Measurements from ENCODE around the gene HIRA. TPM values are rescaled to one million over a fixed set of nuclear protein-coding genes. Genes with fewer than 3 reads are reported as not detected.

The HIRA gene
- total and polyA plus RNA-seq, 9 of the 15 experiments (the other 6 are each of a cell fraction or from before 2014, with no cell fraction given) = 0.96 to 132 (median 58.4) TPM

DNA sequence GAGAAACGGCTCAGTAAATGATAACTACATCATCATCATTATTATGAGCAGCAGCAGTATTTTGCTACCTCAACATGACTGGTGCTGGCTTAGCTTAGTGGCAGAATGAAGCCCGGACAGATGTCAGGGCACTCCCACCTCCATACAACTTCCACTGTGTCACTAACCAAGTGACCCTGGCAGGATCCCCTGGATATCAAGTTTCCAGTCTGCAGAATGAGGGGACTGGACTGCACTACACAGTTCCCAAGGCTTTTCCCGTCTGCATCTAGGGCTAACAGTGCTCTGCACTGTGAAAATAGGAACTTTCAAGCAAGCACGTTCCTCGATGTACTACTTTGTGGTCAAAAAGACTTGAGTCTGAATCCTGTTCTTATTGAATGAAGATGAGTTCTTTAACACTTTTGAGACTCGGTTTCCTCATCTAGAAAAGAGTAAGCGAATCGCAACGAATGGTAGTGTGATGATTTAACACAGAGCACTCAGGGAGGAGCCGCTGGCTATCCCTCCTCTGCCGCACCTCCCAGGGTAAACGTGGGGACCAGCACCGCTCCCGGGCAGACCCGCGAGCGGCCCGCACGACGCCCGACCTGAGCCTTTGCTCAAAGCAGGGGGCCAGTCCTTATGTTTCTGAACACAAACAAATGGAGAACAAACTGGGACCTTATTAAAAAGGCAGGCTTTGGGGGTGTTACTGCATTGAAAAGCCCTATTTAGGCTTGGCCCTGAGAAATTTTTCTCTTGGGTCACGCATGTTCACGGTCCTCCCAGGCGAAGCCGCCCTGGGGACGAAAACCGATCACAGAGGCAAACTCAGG is 140.9 kb downstream of the HIRA start:
- peak overlapping the region; percentile 84 for H3K4me2 ChIP-seq (ENCODE audit: insufficient read depth, low read length)
- TSS peak; percentile 48 for BruUV-seq (replicated peaks)
- POLR2A ChIA-PET = interaction anchor here (0.8 to 2.2 kb wide), 6 partner anchors 10 to 188 kb away, joined by 3 to 10 read pairs (median 4); no protein-coding TSS in a partner anchor
- CTCF ChIA-PET (ENCODE audit: low intra/inter-chr PET ratio) = interaction anchor here (0.6 kb wide), 1 partner anchor 187 kb away, joined by 3 read pairs; no protein-coding TSS in a partner anchor
- peak overlapping the region; percentile 90 for H2AFZ ChIP-seq (ENCODE audit: low read depth, low read length)
- H3K79me2 ChIP-seq (ENCODE audit: control insufficient read depth, insufficient read depth, low read length) = no peaks in the 10 kb centered on the region
- DNase-seq (ENCODE audit: extremely low read depth in 1 of 4, low spot score in 3 of 4) (peak; percentile 42 to 69 (median 66)), ATAC-seq (peak; percentile 43), FAIRE-seq (no peak)
- in situ Hi-C loops (cut with MboI) = no loop called here
- H3K36me3 ChIP-seq (ENCODE audit: control insufficient read depth, insufficient read depth, low read length) = no peaks in the 10 kb centered on the region
- intact Hi-C loops (cut with micrococcal nuclease) = loop anchor here (1.0 to 10.0 kb wide), 4 partner anchors 72 to 256 kb away; partner anchors contain the start of gene ESS2
- H3K27ac ChIP-seq (ENCODE audit: extremely low read depth, low read depth, low read length) = no peak overlapping the region; the same call in 2 of the 3 replicates
- peak overlapping the region; percentile 59 for H3K4me3 ChIP-seq
- H3K9me3 ChIP-seq (replicated peaks; ENCODE audit: control insufficient read depth, insufficient read depth, low read depth, low read length) = no peaks in the 10 kb centered on the region
- peaks cover 5% of the 10 kb centered on the region for H3K9me1 ChIP-seq (ENCODE audit: control insufficient read depth, insufficient read depth, low read length)
- peaks cover 22% of the 10 kb centered on the region in 2 experiments; a peak in 4 of 5 replicates for H3K4me1 ChIP-seq (replicated peaks in 1 of 2; ENCODE audit: control insufficient read depth in 2 of 2, insufficient read depth in 2 of 2, low read length in 2 of 2)
- 11% methylated on average over 27 of the region's 27 CpGs for WGBS (ENCODE audit: insufficient coverage, low coverage, missing lambda C conversion rate)
- H3K27me3 ChIP-seq (ENCODE audit: control insufficient read depth in 2 of 2, insufficient read depth in 2 of 2, low read length in 2 of 2) = peaks cover 34 to 37% of the 10 kb centered on the region in 2 experiments; a peak in 4 of 5 replicates
- H3K9ac ChIP-seq (ENCODE audit: insufficient read depth in 1 of 2, low read depth in 2 of 2, low read length in 2 of 2) = peak overlapping the region; percentile 66 to 90
- peaks cover 18% of the 10 kb centered on the region for H4K20me1 ChIP-seq (replicated peaks; ENCODE audit: control insufficient read depth, insufficient read depth, low read length)
- TF ChIP-seq POLR3G (IDR thresholded peaks at IDR 0.05; ENCODE audit: extremely low read depth, insufficient read length, insufficient replicate concordance) (no peak), ETV1 (tag; conservative IDR thresholded peaks at IDR 0.05; ENCODE audit: low read depth) (0 out of 2 replicates have a peak, but pooled peaks have one; percentile 8), DIDO1 (tag; IDR thresholded peaks at IDR 0.05; ENCODE audit: low read depth) (no peak; the same call in 1 of the 2 replicates), CEBPG (CRISPR knock-in tag; IDR thresholded peaks at IDR 0.05) (no peak), CEBPG (tag; conservative IDR thresholded peaks at IDR 0.05 in 1 of 2, IDR thresholded peaks at IDR 0.05 in 1 of 2) (no peak), ZFP36 (IDR thresholded peaks at IDR 0.05; ENCODE audit: low read depth, low read length, partially characterized antibody) (no peak), CLOCK (CRISPR knock-in tag; IDR thresholded peaks at IDR 0.05; ENCODE audit: borderline replicate concordance) (no peak), ZNF764 (CRISPR knock-in tag; IDR thresholded peaks at IDR 0.05; ENCODE audit: low read depth) (0 out of 2 replicates have a peak, but pooled peaks have one; percentile 9)
- TF ChIP-seq, protein P1, sequence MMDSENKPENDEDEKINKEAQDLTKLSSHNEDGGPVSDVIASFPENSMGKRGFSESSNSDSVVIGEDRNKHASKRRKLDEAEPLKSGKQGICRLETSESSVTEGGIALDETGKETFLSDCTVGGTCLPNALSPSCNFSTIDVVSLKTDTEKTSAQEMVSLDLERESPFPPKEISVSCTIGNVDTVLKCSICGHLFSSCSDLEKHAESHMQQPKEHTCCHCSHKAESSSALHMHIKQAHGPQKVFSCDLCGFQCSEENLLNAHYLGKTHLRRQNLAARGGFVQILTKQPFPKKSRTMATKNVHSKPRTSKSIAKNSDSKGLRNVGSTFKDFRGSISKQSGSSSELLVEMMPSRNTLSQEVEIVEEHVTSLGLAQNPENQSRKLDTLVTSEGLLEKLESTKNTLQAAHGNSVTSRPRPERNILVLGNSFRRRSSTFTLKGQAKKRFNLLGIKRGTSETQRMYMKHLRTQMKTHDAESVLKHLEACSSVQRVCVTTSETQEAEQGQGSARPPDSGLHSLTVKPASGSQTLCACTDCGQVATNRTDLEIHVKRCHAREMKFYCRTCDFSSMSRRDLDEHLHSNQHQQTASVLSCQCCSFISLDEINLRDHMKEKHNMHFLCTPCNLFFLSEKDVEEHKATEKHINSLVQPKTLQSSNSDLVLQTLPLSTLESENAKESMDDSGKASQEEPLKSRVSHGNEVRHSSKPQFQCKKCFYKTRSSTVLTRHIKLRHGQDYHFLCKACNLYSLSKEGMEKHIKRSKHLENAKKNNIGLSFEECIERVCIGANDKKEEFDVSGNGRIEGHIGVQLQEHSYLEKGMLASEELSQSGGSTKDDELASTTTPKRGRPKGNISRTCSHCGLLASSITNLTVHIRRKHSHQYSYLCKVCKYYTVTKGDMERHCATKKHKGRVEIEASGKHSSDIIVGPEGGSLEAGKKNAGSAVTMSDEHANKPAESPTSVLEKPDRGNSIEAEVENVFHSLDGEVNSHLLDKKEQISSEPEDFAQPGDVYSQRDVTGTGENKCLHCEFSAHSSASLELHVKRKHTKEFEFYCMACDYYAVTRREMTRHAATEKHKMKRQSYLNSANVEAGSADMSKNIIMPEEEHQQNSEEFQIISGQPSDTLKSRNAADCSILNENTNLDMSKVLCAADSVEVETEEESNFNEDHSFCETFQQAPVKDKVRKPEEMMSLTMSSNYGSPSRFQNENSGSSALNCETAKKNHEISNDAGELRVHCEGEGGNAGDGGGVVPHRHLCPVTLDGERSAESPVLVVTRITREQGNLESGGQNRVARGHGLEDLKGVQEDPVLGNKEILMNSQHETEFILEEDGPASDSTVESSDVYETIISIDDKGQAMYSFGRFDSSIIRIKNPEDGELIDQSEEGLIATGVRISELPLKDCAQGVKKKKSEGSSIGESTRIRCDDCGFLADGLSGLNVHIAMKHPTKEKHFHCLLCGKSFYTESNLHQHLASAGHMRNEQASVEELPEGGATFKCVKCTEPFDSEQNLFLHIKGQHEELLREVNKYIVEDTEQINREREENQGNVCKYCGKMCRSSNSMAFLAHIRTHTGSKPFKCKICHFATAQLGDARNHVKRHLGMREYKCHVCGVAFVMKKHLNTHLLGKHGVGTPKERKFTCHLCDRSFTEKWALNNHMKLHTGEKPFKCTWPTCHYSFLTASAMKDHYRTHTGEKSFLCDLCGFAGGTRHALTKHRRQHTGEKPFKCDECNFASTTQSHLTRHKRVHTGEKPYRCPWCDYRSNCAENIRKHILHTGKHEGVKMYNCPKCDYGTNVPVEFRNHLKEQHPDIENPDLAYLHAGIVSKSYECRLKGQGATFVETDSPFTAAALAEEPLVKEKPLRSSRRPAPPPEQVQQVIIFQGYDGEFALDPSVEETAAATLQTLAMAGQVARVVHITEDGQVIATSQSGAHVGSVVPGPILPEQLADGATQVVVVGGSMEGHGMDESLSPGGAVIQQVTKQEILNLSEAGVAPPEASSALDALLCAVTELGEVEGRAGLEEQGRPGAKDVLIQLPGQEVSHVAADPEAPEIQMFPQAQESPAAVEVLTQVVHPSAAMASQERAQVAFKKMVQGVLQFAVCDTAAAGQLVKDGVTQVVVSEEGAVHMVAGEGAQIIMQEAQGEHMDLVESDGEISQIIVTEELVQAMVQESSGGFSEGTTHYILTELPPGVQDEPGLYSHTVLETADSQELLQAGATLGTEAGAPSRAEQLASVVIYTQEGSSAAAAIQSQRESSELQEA (IDR thresholded peaks at IDR 0.05; ENCODE audit: low read depth) = no peak
